SU-DHL-6 (cell line): ENCODE data around the gene IFNG-AS1.

Experiments
- CTCF ChIP-seq: fragments of 200-600 bp; sonication (generic); IDR thresholded peaks from one replicate; pipeline ENCODE4 v1.5.1; 2017; ENCODE audit warnings: antibody characterized with exemption, mild to moderate bottlenecking, low read length, moderate library complexity; ENCODE audit not compliant: insufficient read depth, poor library complexity, severe bottlenecking
- EZH2phosphoT487 ChIP-seq: fragments of 200-600 bp; sonication (generic), shearing (Covaris generic); conservative IDR thresholded peaks from 2 replicates; pipeline ENCODE4 v1.6.1; 2018; ENCODE audit warnings: mild to moderate bottlenecking, antibody characterized with exemption, low read length, moderate library complexity, mixed read lengths

GRCh38 chr12:67982164-67982563 is 7.1 kb upstream of the IFNG-AS1 start:
- no peak for TF ChIP-seq CTCF
- no peak for TF ChIP-seq EZH2phosphoT487
